HG03097 (cell line): ENCODE data around the gene ABHD6.
"Not testable (repeated sequence)": the region's sequence is repeated elsewhere in the genome, so short reads cannot be mapped to it uniquely, and the experiment has no call there.

Experiments
- ATAC-seq: cut with Tn5 transposase; IDR thresholded peaks from one replicate; pipeline ENCODE4 v1.9.1; 2021; ENCODE audit not compliant: unreplicated experiment, low FRiP score

Gene ABHD6

GRCh38 chr3:58237238-58237940, at the start of gene ABHD6:
Gene ABHD6 (plus strand): TSS chr3:58237792. CDS start chr3:58256587, 18,795 bp downstream.
- peak; percentile 63 for ATAC-seq

- no peak for ATAC-seq
Observed at GRCh38 chr3:58188173-58188564, 49.4 kb upstream of the ABHD6 start.

DNA sequence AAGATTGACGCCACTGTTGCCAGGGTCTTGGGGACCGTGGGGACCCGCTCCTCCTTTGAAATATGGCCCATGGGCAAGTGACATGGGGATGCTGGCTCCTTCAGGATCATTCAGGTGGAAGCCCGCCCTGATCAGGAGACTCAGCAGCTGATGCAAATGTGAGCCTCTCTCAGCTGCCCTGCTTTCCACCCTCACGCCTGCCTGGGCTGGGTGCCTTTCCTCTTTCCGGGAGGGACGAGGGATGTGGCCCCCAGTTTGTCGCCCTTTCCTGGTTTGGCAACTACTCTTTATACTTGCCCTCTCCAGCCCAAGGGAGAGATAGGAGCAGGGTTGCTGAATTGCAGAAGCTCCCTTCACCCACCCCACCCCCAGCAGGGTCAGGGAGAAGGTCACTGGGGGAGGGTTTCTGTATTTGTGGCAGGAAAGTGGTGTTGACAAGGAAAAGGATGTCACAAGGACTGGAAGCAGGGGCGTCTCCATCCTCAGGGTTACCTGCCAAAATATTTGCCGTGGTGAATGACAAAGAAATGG, 48.6 kb upstream of the ABHD6 start:
- no peak for ATAC-seq

DNA sequence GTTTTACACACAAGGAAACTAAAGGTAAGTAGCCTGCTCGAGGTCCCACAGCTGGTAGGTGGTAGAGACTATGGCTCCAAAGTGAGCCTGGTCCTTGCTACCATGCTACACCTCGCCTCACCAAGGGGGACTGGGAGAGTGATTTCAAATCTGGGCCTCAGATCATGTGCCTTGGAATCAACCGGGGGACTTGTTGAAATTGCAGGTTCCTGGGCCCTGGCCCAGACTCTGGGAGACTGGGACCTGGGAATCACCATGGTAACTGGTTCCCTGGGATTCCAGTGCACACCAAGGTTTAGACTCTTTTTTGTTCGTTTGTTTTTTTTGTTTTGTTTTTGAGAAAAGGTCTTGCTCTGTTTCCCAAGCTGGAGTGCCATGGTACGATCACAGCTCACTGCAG, 47.9 kb upstream of the ABHD6 start:
- no peak for ATAC-seq

DNA sequence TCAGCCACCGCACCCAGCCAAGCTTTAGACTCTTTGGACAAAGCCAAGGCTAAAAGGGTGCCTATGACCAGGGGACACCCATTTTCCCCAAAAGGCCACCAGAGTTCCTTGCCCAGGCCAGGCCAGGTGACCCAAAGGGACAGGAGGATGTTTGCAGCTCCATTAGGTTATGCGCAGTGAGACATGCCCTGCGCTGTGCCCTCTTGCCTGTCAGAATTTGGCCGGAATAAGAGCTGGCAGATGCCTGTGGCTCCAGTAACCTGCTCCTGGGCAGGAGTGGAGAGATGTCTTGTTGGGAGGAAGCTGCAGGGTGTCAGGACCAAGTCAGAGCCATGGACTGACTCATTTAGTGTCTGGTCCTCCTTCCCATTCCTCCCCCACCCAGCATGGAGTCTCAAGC, 47.3 kb upstream of the ABHD6 start:
- no peak for ATAC-seq

- ATAC-seq: no peak
Observed at GRCh38 chr3:58190882-58191281, 46.7 kb upstream of the ABHD6 start.

DNA sequence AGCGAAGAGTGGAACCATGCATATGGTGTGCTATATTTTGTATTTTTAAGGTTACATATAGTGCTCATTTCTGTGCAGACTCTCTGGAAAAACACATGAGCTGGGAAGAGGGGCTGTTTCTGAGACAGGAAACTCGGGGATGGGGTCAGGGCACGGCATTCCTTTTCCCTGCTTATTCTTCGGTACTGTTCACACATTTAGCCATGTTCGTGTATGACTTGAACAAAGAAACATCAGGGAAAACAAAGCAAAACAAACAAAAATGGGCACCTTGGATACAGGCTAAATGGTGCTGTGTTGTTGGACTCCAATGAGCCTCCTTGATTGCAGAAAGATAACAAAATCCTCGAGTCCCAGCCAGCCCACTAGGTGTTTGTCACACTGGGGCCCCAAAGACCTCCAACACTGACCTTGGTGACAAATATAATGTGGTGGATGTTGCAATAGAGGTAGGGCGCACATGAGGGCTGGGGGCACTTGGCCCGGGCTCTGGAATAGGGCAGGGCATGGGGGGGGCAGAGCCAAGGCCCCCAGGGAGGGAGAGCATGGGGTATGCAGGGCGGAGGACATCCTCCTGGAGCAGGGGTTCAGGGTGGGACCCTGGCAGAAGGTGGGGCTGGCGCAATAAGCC, 46.1 kb upstream of the ABHD6 start:
- no peak for ATAC-seq

DNA sequence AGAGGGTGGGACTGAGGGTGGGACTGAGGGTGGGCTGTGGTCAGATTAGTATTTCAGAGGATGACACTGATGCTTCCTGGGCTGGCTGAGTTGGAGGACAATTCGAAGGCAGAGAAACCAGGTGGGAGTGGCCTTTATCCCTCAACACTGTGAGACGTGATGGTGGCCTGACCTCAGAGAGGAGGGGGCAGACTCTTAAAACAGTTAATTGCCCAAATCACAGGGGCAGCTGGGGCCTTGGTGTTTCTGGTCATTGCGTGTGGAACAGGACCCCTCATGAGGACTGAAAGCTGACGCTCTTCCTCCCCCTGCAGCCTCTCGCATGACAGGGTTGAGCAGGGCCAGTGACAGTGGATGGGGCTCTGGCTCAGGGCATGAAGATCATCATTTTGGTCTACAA, 45.5 kb upstream of the ABHD6 start:
- no peak for ATAC-seq

DNA sequence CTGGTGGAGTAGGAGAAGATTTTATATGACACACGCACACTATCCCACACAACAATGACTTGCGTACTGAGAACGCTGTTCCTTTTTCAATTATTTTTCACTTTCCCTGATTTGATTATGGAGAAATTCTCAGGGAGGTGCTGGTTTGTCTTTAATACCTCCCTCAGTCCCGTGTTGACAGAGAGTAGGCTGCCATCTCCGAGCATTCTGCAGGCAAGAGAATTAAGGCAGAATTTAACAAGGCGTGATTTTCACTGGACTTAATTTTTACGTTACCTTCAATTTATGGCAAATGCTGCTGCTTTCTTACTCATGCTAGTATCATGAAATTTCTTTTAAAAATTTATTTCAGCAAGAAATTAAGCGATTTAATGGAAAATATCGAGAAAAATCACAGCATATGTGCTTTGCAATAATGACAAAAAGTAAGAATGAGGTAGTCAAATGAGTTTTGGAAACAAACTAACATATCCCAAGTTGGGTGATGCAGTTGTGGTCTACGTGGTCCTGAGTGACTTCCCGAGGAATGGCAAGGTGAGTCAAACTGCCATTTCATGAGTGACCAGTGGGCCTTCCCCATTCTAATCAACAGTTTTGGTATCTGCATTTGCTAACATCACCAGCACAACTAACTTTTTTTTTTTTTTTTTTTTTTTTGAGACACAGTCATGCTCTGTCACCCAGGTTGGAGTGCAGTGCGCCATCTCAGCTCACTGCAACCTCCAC, 43.7 kb upstream of the ABHD6 start:
- no peak for ATAC-seq

DNA sequence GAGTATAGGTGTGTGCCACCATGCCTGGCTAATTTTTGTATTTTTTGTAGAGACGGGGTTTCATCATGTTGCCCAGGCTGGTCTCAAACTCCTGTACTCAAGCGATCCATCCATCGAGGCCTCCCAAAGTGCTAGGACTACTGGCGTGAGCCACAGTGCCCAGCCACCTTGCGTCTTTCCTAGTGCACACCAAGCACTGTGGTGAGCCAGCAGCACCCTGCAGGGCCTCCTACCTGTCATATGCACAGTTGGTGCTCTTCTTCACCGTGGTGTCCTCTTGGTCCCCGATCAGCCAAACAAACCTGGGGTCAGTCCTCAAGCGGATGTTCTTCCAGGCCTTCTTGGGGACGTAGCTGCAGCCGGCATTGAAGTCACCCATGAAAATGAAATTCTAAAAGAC, 40.0 kb upstream of the ABHD6 start:
- ATAC-seq: no peak

GRCh38 chr3:58198362-58198761, 39.2 kb upstream of the ABHD6 start:
- ATAC-seq: no peak

GRCh38 chr3:58198804-58199203, 38.8 kb upstream of the ABHD6 start:
- ATAC-seq: no peak

- ATAC-seq: no peak
Observed at GRCh38 chr3:58200121-58200709, 37.4 kb upstream of the ABHD6 start.

DNA sequence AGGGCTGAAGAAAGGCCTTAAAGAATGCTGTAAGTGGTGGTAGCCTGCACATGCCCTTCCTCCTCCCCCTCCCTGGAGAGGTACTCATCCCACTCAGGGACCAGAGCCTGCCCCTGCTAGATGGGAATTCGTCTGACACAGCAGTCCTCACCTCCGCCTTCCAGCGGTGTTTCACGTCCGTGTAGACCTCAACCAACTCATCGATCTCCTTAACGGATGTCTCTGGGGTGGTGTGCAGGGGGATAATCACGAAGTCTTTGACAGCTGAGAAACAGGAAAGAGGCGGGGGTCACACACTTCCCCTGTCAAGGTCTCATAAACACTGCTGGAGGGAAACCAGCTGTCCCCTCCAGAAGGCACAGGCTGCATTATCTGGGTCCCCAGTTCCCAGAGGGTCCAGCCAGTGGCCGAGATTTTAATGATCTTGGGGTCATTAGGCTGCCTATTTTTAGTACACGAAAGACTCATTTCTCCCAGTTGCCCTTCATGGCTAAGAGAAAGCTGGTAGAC, 36.7 kb upstream of the ABHD6 start:
- ATAC-seq: no peak

DNA sequence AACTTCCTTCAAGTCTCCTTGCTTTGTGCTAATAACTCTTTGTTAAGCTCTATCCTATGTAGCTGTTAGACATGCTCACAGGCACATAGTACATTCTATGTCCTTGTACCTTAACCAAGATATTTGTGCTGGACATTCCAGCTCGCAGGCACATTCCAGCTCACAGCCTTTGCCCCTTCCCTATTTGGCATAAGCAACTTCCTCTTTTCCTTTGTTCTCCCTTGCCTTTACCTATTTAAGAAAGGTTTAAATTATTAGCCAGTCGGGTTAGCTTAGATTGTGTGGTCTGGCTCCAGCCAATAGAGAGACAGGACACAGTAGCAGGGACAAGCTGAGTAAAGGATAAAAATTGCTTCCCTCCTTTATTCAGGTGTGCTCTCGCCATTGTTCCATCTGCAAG, 36.1 kb upstream of the ABHD6 start:
- ATAC-seq: not testable (repeated sequence)

GRCh38 chr3:58202917-58203360, 34.7 kb upstream of the ABHD6 start:
- ATAC-seq: peak; percentile 55

- no peak for ATAC-seq
Observed at GRCh38 chr3:58203541-58203940, 34.1 kb upstream of the ABHD6 start.

GRCh38 chr3:58204720-58205119, 32.9 kb upstream of the ABHD6 start:
- ATAC-seq: no peak

GRCh38 chr3:58205981-58206380, 31.6 kb upstream of the ABHD6 start:
- ATAC-seq: no peak

- no peak for ATAC-seq
Observed at GRCh38 chr3:58206406-58207011, 31.1 kb upstream of the ABHD6 start.
